NB4 (cell line): Measurements from ENCODE around the gene DMC1.

Source experiments
- DNase-seq: peaks from one replicate; pipeline ENCODE4 v3.0.0; 2010; ENCODE audit warnings: low read depth
- H3K4me3 ChIP-seq: one replicate; pipeline ENCODE4 v1.5.1; 2011; ENCODE audit warnings: mild to moderate bottlenecking, low read depth, low read length, moderate library complexity
- CTCF ChIP-seq: IDR thresholded peaks from one replicate; pipeline ENCODE4 v1.5.1; 2012; ENCODE audit warnings: low read depth, low read length
- MAX ChIP-seq: IDR thresholded peaks from 2 replicates; pipeline ENCODE4 v1.6.1; 2011; ENCODE audit warnings: low read depth, low read length
- MYC ChIP-seq: IDR thresholded peaks from 2 replicates; pipeline ENCODE4 v1.6.1; 2011; ENCODE audit warnings: low read depth, low read length
- POLR2A ChIP-seq: IDR thresholded peaks from 2 replicates; pipeline ENCODE4 v1.6.1; 2011; ENCODE audit warnings: mild to moderate bottlenecking; ENCODE audit not compliant: insufficient read length; ENCODE audit errors: extremely low read depth

The DMC1 gene

DNA sequence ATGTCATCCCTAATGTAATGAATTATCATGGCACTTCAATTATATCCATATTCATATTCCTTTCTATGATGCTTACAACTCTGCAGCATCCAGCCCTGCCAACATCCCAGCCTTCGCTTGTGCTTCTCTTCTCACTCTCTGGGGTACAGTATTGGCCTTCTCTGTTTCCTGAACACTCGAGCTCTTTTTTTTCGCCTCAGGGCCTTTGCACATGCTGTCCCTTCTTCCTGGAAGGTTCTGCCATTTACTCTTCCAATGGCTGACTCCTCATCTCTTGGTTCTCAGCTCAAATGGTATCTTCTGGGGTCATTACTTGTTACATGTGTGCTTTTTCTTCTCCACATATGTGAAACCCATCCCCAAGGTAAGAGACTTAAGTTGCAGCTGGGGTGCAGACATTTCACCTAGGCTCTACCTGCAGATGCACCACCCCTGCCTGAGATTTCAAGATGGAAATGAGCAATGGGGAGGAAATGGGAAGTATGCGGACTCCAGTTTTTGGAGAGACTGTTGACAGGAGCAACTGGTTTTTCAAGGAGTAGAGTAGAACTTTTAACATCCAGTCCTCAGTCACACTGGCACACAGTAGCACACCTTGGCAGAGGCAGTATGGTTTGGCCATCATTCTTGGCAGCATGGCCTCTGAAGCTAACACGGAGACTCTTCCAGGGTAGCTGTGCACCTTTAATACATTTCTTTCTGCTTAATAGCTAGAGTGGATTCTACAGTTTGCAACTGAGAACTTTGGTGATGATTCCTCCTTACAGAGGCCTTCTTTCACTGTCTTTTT is 42.4 kb upstream of the DMC1 start:
- no peak for TF ChIP-seq MAX
- TF ChIP-seq MYC = no peak
- TF ChIP-seq CTCF = no peak
- no peak for TF ChIP-seq POLR2A
- no peak for DNase-seq
- no peak overlapping the region for H3K4me3 ChIP-seq

DNA sequence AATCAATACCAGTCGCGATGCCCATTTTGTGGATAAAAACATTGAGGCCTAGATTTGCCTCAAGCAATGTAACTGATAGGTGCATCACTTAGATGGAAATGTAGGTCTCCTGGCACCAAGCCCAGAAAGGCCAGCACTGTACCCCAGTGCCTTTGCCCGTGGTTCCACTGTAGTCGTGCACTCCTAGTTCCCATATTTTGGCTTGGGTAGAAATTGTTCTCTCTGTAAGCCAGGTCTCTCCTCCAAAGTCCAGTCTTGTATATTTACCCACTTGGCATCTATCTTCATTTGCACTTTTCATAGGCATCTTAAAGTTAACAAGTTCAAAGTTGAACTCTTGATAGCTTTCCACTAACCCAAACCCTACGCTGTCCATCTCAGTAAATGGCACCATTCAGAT is 41.6 kb upstream of the DMC1 start:
- H3K4me3 ChIP-seq = no peak overlapping the region
- no peak for DNase-seq
- TF ChIP-seq CTCF (no peak), MAX (no peak), POLR2A (no peak)

DNA sequence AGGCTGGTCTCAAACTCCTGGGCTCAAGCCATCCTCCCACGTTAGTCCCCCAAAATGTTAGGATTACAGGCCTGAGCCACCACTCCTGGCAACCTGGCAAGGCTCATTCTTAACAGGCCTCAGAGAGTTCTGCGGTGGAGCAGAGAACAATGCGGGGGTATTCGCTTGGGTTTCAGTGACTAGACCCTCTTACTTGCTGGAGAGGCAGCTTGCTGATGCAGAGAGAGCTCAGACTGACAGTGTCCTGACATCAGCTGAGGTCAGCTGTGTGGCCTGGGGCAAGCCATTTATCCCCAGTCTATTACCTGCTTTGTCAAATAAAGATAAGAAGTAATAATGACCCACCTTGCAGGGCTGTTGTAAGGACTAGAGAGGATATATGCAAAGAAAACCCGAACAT is 40.3 kb upstream of the DMC1 start:
- TF ChIP-seq MYC (no peak), MAX (no peak), CTCF (no peak), POLR2A (no peak)
- H3K4me3 ChIP-seq = no peak overlapping the region
- DNase-seq = no peak

GRCh38 chr22:38608992-38609750 is 39.2 kb upstream of the DMC1 start:
- no peak for DNase-seq
- no peak overlapping the region for H3K4me3 ChIP-seq
- no peak for TF ChIP-seq POLR2A
- TF ChIP-seq MYC = no peak
- no peak for TF ChIP-seq CTCF
- TF ChIP-seq MAX = no peak

DNA sequence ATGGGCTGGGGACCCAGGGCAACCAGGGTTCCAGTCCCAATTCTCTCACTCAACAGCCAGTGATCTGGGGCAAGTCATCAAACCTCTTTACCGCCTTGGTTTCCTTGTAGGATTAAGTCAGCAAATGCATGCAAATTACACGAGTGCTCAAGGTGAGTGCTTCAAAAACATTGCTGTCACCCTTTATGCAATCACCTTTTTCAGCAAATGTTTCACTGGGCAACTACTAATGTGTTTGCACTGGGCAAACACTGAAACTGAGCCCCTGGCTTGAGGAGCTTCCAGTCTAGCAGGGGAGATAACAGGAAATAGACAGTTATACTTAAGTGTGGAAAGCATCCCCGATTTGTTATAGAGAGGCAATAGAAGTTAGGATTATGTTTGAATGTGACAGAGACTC is 37.7 kb upstream of the DMC1 start:
- TF ChIP-seq CTCF (no peak), MAX (no peak), MYC (no peak), POLR2A (no peak)
- DNase-seq = no peak
- H3K4me3 ChIP-seq = no peak overlapping the region
